Thoracic aorta (tissue), 2 donors: ENCODE data around the gene GALNT15. TPM values are rescaled to one million over a fixed set of nuclear protein-coding genes. Genes with fewer than 3 reads are reported as not detected.

Experiments
- ATAC-seq: fragments of 150-250 bp; one replicate; pipeline ENCODE4 v1.8.0; 2017; ENCODE audit warnings: low read depth; ENCODE audit not compliant: insufficient number of reproducible peaks, low FRiP score
- DNase-seq: peaks from one replicate; pipeline ENCODE4 v3.0.0-alpha.2; 2020; ENCODE audit warnings: low spot score
- H3K27ac ChIP-seq, 2 donors: fragments of 200-600 bp; sonication (generic); 1 replicate in 1 of 2; 2 replicates in 1 of 2; pipeline ENCODE4 v1.5.1; 2016; ENCODE audit warnings: mild to moderate bottlenecking in 2 of 2, moderate library complexity in 2 of 2
- H3K27me3 ChIP-seq: fragments of 200-600 bp; sonication (generic); replicated peaks from 2 replicates; pipeline ENCODE4 v1.6.0; 2016; ENCODE audit warnings: mild to moderate bottlenecking; ENCODE audit not compliant: insufficient read depth
- H3K36me3 ChIP-seq: fragments of 200-600 bp; sonication (generic); one replicate; pipeline ENCODE4 v1.5.1; 2016
- H3K4me1 ChIP-seq, 2 donors: fragments of 200-600 bp; sonication (generic); 1 replicate in 1 of 2; 2 replicates in 1 of 2; pipeline versions ENCODE4 v1.5.1 to v1.6.0; 2016; ENCODE audit warnings: low read depth in 2 of 2, mild to moderate bottlenecking in 1 of 2; ENCODE audit not compliant: control insufficient read depth in 1 of 2
- H3K4me3 ChIP-seq: fragments of 200-600 bp; sonication (generic); 2 replicates; pipeline ENCODE4 v1.5.1; 2016; ENCODE audit warnings: mild to moderate bottlenecking
- H3K9me3 ChIP-seq: fragments of 200-600 bp; sonication (generic); 2 replicates; pipeline ENCODE4 v1.5.1; 2016
- CTCF ChIP-seq: fragments of 200-600 bp; sonication (generic); IDR thresholded peaks from one replicate; pipeline ENCODE4 v1.5.1; 2019; ENCODE audit warnings: antibody characterized with exemption
- total RNA-seq, 2 donors: library from RNA; depleted of rRNA; stranded (reverse); fragments of >200 nt; gene quantifications; one replicate each; pipeline versions ENCODE4 v1.1.0 to v1.2.3, GENCODE V29; 2016

GALNT15 gene
- total RNA-seq, 2 donors from 2014 or later: 157 to 167 TPM

- Histone ChIP-seq H3K36me3 (no peaks in the 10 kb centered on the region), H3K4me1 (peaks cover 0 to 8% of the 10 kb centered on the region in 2 donors), H3K27ac (no peak overlapping the region), H3K9me3 (no peaks in the 10 kb centered on the region), H3K4me3 (no peak overlapping the region), H3K27me3 (no peaks in the 10 kb centered on the region)
- ATAC-seq (no peak), DNase-seq (no peak)
- TF ChIP-seq CTCF: no peak
These were observed 28.3 kb upstream of the GALNT15 start for GRCh38 chr3:16146015-16146730.

DNA sequence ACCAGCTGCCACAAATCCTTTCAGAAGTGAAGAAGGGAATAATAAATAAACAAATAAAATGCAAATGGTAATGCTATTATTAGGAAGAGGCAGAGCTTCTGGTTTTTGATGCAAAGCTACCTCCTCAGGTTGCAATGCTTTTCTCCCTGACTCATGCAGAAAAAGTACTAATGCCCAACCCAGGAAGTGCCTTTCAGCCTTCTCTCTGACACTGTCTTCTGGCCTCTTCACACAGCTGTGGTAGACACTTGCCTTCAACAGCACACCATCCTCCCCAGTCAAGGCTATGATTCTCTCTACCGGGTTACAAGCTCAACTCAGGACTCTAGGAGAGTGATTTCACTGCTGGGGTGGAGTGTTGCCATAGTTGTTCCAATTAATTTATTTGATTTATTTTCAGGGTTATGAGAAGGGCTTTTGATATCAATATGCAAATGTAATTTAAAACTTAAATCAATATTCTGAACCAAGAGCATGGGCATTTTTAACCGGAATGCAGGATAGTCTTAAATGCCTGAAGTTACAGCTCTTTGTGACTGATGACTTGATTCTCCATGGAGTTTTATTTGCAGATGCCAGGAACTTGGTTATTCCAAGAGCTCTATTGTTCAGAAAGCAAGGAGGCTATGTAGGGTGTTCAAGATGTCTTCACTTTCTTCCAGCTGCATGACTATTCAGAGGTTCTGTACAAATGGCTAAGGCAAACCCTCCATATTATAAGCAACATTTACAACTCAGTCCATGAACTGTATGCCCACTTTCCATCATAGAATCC lies 27.1 kb upstream of the GALNT15 start:
- no peak for TF ChIP-seq CTCF
- Histone ChIP-seq H3K4me3 (no peak overlapping the region), H3K27me3 (no peaks in the 10 kb centered on the region), H3K36me3 (no peaks in the 10 kb centered on the region), H3K4me1 (peaks cover 0 to 15% of the 10 kb centered on the region in 2 donors), H3K27ac (no peak overlapping the region), H3K9me3 (no peaks in the 10 kb centered on the region)
- ATAC-seq (no peak), DNase-seq (no peak)

DNA sequence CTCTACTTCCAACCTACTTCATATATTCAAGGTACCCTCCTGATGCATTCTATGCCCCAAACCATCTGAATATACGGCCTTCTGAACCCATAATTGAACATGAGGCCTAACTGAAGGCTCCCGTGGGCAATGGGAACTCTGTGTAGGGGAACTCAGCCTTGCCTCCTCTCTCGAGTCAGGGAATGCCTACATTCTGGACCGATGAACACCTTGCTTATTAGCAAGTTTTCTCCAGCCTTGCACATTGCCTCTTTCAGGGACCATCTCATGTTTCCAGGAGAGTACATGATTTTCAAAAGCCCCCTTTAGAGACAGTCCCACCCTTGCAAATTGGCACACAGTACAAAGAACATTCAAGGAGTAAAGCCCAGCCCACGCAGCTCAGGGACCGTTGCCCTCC lies 26.3 kb upstream of the GALNT15 start:
- peaks cover 3 to 21% of the 10 kb centered on the region in 2 donors for H3K4me1 ChIP-seq
- H3K27ac ChIP-seq: no peak overlapping the region
- H3K9me3 ChIP-seq: no peaks in the 10 kb centered on the region
- H3K27me3 ChIP-seq: no peaks in the 10 kb centered on the region
- ATAC-seq (no peak), DNase-seq (no peak)
- no peaks in the 10 kb centered on the region for H3K36me3 ChIP-seq
- H3K4me3 ChIP-seq: no peak overlapping the region
- no peak for TF ChIP-seq CTCF

- DNase-seq: no peak
- no peak for ATAC-seq
- H3K36me3 ChIP-seq: no peaks in the 10 kb centered on the region
These were observed 25.7 kb upstream of the GALNT15 start for GRCh38 chr3:16148783-16149182.

More at GRCh38 chr3:16148783-16149182, 25.7 kb upstream of the GALNT15 start:
- Histone ChIP-seq H3K4me3 (no peak overlapping the region), H3K9me3 (no peaks in the 10 kb centered on the region), H3K27me3 (no peaks in the 10 kb centered on the region), H3K27ac (peak overlapping the region in 1 of 2 donors; percentile 17), H3K4me1 (peaks cover 3 to 21% of the 10 kb centered on the region in 2 donors)
- no peak for TF ChIP-seq CTCF
